Gastrocnemius medialis (tissue), 4 donors: Measurements from ENCODE around the gene KCTD15.

Experiments
- CTCF ChIP-seq, 5 experiments: fragments of 450-650 bp in 3 of 5; fragments of 200-600 bp in 2 of 5; sonication (generic) in 2 of 5; IDR thresholded peaks in 4 of 5; conservative IDR thresholded peaks in 1 of 5; 1 replicate in 4 of 5; 2 replicates in 1 of 5; pipeline ENCODE4 v1.5.1; 2016 to 2019; ENCODE audit warnings: antibody characterized with exemption in 5 of 5, mild to moderate bottlenecking in 3 of 5, moderate library complexity in 3 of 5
- POLR2A ChIP-seq, 2 donors: fragments of 450-650 bp; IDR thresholded peaks; one replicate each; pipeline ENCODE4 v1.6.1; 2017; ENCODE audit warnings: antibody characterized with exemption in 2 of 2, mild to moderate bottlenecking in 2 of 2, moderate library complexity in 2 of 2

GRCh38 chr19:33804021-33804799 is 7.5 kb downstream of the KCTD15 start:
- TF ChIP-seq CTCF (IDR thresholded peaks at IDR 0.05 in 4 of 5, conservative IDR thresholded peaks at IDR 0.05 in 1 of 5) (no peak), POLR2A (IDR thresholded peaks at IDR 0.05) (no peak)
